SK-N-SH treated with all-trans-retinoic acid at 6 μM for 48 hours (cell line): ENCODE data around the gene UST.

Source experiments
- ATAC-seq: fragments of 200-7000 bp; cut with Tn5 transposase; 3 replicates; pipeline ENCODE4 v1.9.1; 2020; ENCODE audit warnings: mild to moderate bottlenecking, moderate library complexity
- ARNTL ChIP-seq: fragments of 450-650 bp; formaldehyde crosslinking; IDR thresholded peaks from 2 replicates; pipeline ENCODE4 v1.5.0; 2020; ENCODE audit warnings: low read depth, mild to moderate bottlenecking, moderate library complexity, borderline replicate concordance
- BACH2 ChIP-seq: fragments of 250-450 bp; sonication (Bioruptor Pico); IDR thresholded peaks from 2 replicates; pipeline ENCODE4 v1.9.0; 2021; ENCODE audit warnings: mild to moderate bottlenecking, borderline replicate concordance
- CSDC2 ChIP-seq: fragments of 250-450 bp; sonication (Bioruptor Pico); IDR thresholded peaks from 2 replicates; pipeline ENCODE4 v1.5.0; 2020; ENCODE audit warnings: mild to moderate bottlenecking, moderate library complexity
- ESRRG ChIP-seq: fragments of 250-450 bp; sonication (Bioruptor Pico); IDR thresholded peaks from 2 replicates; pipeline ENCODE4 v1.6.1; 2021; ENCODE audit warnings: mild to moderate bottlenecking
- GLIS3 ChIP-seq: fragments of 250-450 bp; sonication (Bioruptor Pico); IDR thresholded peaks from 2 replicates; pipeline ENCODE4 v1.5.0; 2020; ENCODE audit warnings: mild to moderate bottlenecking, moderate library complexity
- ISL1 ChIP-seq: fragments of 250-450 bp; sonication (Bioruptor Pico); IDR thresholded peaks from 2 replicates; pipeline ENCODE4 v2.1.2; 2022; ENCODE audit warnings: mild to moderate bottlenecking, moderate library complexity
- PPARA ChIP-seq: fragments of 250-450 bp; sonication (Bioruptor Pico); IDR thresholded peaks from 2 replicates; pipeline ENCODE4 v1.5.0; 2020; ENCODE audit warnings: mild to moderate bottlenecking, borderline replicate concordance
- RARB ChIP-seq: fragments of 250-450 bp; sonication (Bioruptor Pico); IDR thresholded peaks from 2 replicates; pipeline ENCODE4 v1.8.0; 2021; ENCODE audit warnings: mild to moderate bottlenecking, moderate library complexity
- SNAI2 ChIP-seq: fragments of 250-450 bp; sonication (Bioruptor Pico); IDR thresholded peaks from 2 replicates; pipeline ENCODE4 v1.5.0; 2020; ENCODE audit warnings: mild to moderate bottlenecking, moderate library complexity
- TOX ChIP-seq: fragments of 250-450 bp; sonication (Bioruptor Pico); IDR thresholded peaks from 2 replicates; pipeline ENCODE4 v1.8.0; 2021; ENCODE audit warnings: mild to moderate bottlenecking, moderate library complexity, borderline replicate concordance
- ZFP3 ChIP-seq: fragments of 250-450 bp; sonication (Bioruptor Pico); IDR thresholded peaks from 2 replicates; pipeline ENCODE4 v1.5.0; 2020; ENCODE audit warnings: mild to moderate bottlenecking, moderate library complexity
- ZFP30 ChIP-seq: fragments of 450-650 bp; formaldehyde crosslinking; IDR thresholded peaks from 2 replicates; pipeline ENCODE4 v1.5.0; 2022; ENCODE audit warnings: mild to moderate bottlenecking, moderate library complexity
- ZNF565 ChIP-seq: fragments of 450-650 bp; formaldehyde crosslinking; conservative IDR thresholded peaks from 2 replicates; pipeline ENCODE4 v1.5.0; 2020; ENCODE audit warnings: low read depth, mild to moderate bottlenecking, moderate library complexity
- ZNF70 ChIP-seq: fragments of 450-650 bp; formaldehyde crosslinking; IDR thresholded peaks from 2 replicates; pipeline ENCODE4 v1.5.0; 2020; ENCODE audit warnings: mild to moderate bottlenecking, moderate library complexity
- ZNF8 ChIP-seq: fragments of 450-650 bp; formaldehyde crosslinking; IDR thresholded peaks from 2 replicates; pipeline ENCODE4 v1.5.0; 2020; ENCODE audit warnings: mild to moderate bottlenecking, moderate library complexity
- TF ChIP-seq, protein P1 (sequence below): fragments of 250-450 bp; sonication (Bioruptor Pico); IDR thresholded peaks from 2 replicates; pipeline ENCODE4 v1.5.0; 2020; ENCODE audit warnings: mild to moderate bottlenecking, moderate library complexity
- TF ChIP-seq, protein P2 (sequence below): fragments of 250-450 bp; sonication (Bioruptor Pico); IDR thresholded peaks from 2 replicates; pipeline ENCODE4 v1.8.0; 2021; ENCODE audit warnings: low read depth, mild to moderate bottlenecking, moderate library complexity, borderline replicate concordance
- TF ChIP-seq, protein P3 (sequence below): fragments of 250-450 bp; sonication (Bioruptor Pico); IDR thresholded peaks from 2 replicates; pipeline ENCODE4 v1.5.1; 2020; ENCODE audit warnings: low read depth, mild to moderate bottlenecking, moderate library complexity
- TF ChIP-seq, protein P4 (sequence below): fragments of 250-450 bp; sonication (Bioruptor Pico); IDR thresholded peaks from 2 replicates; pipeline ENCODE4 v1.5.1; 2021; ENCODE audit warnings: mild to moderate bottlenecking, moderate library complexity

The UST gene

DNA sequence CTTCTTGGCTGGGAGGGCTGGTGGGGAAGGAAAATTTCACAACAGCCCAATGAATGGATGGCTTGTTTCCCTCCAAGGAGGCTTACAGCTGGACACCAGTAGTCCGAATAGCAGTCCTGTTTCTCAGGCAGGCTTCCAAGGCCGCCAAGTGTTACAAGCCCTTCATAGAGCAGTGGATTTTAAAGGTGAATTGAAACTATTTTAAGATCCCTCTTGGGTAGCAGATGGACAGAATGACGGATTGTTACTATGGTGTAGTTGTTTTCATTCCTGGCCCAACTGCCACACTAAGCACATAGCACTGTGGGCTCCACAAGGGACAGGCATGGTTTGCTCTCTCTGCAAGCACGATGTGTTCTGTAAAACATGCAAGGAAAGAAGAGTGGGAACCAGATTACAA, 367.3 kb downstream of the UST start (continued):
- TF ChIP-seq ZNF70 (CRISPR knock-in tag) (no peak), BACH2 (CRISPR knock-in tag) (no peak), ESRRG (CRISPR knock-in tag) (no peak)
- TF ChIP-seq, protein P1, sequence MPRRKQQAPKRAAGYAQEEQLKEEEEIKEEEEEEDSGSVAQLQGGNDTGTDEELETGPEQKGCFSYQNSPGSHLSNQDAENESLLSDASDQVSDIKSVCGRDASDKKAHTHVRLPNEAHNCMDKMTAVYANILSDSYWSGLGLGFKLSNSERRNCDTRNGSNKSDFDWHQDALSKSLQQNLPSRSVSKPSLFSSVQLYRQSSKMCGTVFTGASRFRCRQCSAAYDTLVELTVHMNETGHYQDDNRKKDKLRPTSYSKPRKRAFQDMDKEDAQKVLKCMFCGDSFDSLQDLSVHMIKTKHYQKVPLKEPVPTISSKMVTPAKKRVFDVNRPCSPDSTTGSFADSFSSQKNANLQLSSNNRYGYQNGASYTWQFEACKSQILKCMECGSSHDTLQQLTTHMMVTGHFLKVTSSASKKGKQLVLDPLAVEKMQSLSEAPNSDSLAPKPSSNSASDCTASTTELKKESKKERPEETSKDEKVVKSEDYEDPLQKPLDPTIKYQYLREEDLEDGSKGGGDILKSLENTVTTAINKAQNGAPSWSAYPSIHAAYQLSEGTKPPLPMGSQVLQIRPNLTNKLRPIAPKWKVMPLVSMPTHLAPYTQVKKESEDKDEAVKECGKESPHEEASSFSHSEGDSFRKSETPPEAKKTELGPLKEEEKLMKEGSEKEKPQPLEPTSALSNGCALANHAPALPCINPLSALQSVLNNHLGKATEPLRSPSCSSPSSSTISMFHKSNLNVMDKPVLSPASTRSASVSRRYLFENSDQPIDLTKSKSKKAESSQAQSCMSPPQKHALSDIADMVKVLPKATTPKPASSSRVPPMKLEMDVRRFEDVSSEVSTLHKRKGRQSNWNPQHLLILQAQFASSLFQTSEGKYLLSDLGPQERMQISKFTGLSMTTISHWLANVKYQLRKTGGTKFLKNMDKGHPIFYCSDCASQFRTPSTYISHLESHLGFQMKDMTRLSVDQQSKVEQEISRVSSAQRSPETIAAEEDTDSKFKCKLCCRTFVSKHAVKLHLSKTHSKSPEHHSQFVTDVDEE (CRISPR knock-in tag): no peak

DNA sequence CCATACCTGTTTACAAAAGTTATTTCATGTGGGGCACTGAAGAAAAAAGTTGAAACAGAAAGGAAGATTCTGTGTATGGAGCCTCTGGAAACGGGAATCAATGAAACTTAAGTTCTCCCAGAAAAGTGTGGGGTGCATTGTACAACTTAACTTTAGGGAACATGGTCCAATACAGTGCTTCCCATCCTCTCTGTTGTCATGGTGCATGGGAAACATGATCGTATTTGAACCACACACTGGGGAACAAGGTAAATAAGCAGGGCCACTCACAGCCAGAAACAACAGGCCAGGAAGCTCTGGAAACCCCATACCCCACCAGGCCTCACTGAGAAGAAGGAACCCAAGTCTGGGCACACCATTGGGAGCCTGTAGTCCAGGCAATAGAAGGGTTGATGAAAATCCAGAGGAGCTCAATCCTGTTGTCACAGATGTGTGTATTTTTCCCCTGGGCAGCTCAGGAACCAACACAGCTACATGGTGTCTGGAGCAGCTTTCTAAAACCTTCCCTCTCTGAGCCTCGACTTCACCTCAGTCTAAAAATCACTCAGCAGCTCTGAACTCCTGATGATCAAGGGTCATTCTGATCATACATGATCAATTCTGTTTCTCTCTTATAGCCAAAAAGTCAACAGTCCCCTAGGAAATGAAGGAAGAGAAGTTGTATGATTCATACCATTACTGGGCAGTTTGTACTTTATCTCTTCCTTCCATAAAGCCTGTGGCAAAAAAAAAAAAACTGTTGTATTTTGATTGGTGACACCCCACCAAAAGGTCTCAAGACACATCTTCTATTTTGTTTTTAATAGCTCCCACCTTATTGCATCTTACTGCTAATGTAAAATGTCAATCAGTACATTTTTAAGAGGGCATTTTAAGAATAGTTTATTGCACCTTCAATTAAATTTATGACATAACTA, 372.2 kb downstream of the UST start:
- no peak for ATAC-seq
- no peak for TF ChIP-seq ARNTL (CRISPR knock-in tag)
- no peak for TF ChIP-seq PPARA
- no peak for TF ChIP-seq RARB (CRISPR knock-in tag)
- TF ChIP-seq, protein P2, sequence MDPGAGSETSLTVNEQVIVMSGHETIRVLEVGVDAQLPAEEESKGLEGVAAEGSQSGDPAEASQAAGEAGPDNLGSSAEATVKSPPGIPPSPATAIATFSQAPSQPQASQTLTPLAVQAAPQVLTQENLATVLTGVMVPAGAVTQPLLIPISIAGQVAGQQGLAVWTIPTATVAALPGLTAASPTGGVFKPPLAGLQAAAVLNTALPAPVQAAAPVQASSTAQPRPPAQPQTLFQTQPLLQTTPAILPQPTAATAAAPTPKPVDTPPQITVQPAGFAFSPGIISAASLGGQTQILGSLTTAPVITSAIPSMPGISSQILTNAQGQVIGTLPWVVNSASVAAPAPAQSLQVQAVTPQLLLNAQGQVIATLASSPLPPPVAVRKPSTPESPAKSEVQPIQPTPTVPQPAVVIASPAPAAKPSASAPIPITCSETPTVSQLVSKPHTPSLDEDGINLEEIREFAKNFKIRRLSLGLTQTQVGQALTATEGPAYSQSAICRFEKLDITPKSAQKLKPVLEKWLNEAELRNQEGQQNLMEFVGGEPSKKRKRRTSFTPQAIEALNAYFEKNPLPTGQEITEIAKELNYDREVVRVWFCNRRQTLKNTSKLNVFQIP: no peak
- TF ChIP-seq, protein P3, sequence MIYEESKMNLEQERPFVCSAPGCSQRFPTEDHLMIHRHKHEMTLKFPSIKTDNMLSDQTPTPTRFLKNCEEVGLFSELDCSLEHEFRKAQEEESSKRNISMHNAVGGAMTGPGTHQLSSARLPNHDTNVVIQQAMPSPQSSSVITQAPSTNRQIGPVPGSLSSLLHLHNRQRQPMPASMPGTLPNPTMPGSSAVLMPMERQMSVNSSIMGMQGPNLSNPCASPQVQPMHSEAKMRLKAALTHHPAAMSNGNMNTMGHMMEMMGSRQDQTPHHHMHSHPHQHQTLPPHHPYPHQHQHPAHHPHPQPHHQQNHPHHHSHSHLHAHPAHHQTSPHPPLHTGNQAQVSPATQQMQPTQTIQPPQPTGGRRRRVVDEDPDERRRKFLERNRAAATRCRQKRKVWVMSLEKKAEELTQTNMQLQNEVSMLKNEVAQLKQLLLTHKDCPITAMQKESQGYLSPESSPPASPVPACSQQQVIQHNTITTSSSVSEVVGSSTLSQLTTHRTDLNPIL (CRISPR knock-in tag): no peak
- no peak for TF ChIP-seq GLIS3
- no peak for TF ChIP-seq BACH2 (CRISPR knock-in tag)
- no peak for TF ChIP-seq SNAI2 (CRISPR knock-in tag)
- TF ChIP-seq ISL1 (CRISPR knock-in tag): no peak
- no peak for TF ChIP-seq ZFP3
- no peak for TF ChIP-seq ZNF70 (CRISPR knock-in tag)
- TF ChIP-seq ESRRG (CRISPR knock-in tag): no peak
- TF ChIP-seq CSDC2: no peak

DNA sequence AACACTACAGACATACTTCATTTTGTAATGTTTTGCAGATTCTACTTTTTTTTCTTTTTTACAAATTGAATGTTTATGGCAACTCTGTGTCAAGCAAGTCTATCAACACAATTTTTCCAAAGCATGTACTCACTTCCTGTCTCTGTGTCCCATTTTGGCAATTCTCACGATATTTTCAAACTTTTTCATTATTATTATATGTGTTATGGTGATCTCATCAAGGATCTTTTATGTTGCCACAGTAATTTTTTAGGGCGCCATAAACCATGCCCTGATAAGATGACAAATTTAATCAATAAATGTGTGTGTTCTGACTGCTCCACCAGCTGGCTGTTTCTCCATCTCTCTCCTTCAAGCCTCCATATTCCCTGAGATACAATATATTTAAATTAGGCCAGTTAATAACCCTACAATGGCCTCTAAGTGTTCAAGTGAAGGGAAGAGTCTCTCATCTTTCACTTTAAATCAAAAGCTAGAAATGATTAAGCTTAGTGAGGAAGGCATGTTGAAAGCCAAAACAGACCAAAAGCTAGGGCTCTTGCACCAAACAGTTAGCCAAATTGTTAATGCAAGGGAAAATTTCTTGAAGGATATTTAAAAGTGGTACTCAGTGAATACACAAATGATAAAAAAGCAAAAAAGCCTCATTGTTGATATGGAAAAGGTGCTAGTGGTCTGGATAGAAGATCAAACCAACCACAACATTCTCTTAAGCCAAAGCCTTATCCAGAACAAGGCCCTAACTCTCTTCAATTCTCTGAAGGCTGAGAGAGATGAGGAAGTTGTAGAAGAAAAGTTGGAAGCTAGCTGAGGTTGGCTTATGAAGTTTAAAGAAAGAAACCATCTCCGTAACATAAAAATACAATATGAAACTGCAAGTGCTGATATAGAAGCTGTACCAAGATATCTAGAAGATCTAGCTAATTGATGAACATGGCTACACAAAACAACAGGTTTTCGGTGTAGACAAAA, 376.3 kb downstream of the UST start:
- ATAC-seq: no peak
- TF ChIP-seq ZNF70 (CRISPR knock-in tag) (no peak), ZFP30 (CRISPR knock-in tag) (no peak), ZFP3 (no peak), ESRRG (CRISPR knock-in tag) (no peak), ZNF565 (CRISPR knock-in tag) (no peak), GLIS3 (no peak), PPARA (no peak), RARB (CRISPR knock-in tag) (no peak), TOX (CRISPR knock-in tag) (no peak), ZNF8 (CRISPR knock-in tag) (no peak), SNAI2 (CRISPR knock-in tag) (no peak), ISL1 (CRISPR knock-in tag) (no peak)
- TF ChIP-seq, protein P2: no peak
- TF ChIP-seq, protein P1 (CRISPR knock-in tag): no peak
- TF ChIP-seq, protein P4, sequence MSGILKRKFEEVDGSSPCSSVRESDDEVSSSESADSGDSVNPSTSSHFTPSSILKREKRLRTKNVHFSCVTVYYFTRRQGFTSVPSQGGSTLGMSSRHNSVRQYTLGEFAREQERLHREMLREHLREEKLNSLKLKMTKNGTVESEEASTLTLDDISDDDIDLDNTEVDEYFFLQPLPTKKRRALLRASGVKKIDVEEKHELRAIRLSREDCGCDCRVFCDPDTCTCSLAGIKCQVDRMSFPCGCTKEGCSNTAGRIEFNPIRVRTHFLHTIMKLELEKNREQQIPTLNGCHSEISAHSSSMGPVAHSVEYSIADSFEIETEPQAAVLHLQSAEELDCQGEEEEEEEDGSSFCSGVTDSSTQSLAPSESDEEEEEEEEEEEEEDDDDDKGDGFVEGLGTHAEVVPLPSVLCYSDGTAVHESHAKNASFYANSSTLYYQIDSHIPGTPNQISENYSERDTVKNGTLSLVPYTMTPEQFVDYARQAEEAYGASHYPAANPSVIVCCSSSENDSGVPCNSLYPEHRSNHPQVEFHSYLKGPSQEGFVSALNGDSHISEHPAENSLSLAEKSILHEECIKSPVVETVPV (CRISPR knock-in tag): no peak
- TF ChIP-seq, protein P3 (CRISPR knock-in tag): no peak
